ENCODE results near the gene CETN1.
A peak's percentile ranks its signal among the peaks of the same experiment; 100 is the strongest.

CETN1 gene

DNA sequence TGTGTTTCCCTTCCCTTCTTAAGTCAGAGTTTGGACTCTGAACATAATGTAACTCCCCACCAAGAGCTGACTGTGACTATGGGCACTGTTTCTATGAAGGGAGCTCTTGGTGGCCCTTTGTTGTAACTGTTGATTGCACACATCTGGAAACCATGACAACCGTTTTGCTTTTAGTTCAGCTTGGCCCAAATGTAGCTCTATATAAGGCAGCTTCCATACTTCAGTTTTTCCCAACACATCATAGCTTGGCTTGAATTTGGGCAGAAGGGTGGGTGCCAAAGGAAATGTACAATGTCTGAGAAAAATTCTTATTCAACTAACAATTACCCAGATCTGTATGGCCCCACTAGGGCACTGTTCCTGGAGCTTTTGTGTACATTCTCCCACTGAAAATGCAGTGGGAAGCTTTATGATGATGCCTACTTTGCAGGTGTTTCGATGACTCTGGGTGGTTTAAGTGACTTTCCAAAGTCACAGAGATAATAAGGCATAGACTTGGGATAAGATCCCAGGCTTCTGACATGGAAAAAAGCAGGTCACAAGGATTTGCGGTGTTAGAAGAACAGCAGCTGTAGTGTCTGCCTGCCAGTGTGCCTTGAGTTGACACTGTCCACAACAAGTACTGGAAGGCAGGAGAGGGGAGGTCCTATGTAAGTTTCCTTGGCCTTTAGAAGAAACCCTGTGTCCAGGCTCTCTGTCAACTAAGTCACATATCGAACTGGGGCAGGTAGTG, 2.4 kb upstream of the CETN1 start:
- no peak for DNase-seq

DNA sequence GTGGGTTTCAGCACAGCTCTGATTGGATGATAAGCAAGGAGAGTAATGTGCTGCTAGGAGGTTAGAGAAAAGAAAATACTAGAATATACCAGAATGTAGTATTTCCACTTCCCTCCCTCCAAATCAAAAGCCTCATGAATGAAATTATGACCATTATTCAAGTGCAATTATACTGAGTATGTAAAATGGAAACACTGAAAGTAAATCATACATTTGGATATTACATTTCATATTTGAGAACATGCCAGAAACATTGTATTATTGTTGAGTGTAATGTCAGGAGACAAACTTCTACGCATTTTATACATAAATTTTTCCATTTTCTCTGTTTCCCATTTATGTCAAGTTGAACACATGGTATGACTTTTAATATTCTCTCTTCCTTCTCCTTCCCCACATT, 942 bp upstream of the CETN1 start:
- DNase-seq: no peak

DNA sequence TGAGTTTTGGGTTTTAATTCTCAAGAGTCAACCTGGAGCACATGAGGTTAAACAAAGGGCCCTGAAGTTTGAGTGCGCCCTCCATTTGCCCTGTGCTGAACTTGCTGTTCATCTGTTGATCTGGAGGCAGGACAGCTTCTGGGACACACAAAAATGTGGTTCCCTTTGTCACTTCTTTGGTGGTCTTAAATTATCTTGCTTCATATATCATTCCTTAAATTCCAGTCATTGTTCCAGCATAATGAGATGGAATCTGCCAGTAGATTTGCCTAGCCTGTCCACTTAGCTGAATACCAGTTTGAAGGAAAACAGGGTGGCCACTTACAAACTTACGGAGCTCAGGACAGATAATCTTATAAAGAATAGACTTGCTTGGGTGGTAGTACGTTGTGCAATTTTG, 916 bp downstream of the CETN1 start:
- DNase-seq: no peak

DNA sequence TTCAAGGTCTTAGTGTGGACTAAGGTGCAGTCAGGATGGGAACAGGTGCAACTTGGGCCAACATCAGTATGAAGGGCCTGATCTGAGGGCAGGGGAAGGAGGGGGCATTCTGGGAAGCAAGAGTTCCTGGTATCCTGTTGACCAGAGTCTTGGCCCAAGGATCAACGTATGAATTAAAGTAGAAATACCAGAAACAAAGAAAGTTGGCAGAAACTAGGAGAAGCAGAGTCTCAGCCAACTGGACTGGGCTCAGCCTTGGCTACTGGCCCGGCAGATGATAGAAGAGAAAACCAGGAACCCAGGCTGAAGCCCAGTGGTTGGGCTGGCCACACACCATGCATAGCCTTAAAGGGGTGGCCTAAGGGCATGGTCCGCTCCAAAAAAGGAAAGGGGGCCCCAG, 2.3 kb downstream of the CETN1 start:
- DNase-seq: no peak

DNA sequence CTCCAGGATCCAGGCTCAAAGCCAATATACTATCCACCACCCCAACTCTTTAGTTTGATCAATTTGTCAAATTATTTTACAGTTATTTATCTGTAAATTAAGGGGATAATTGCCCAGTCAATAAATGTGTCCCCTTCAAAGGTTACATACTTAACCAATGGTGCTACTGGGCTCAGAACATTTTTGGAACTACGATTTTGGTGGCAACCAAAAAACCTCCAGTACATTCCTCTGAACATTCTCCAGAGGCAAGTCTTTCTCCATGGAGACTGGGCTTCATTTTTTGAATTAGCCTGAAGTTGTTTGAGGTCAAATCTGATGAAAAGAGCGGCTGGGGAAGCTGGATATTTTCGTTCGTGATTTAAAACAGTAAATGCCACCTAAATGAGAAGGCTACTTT, 14.9 kb downstream of the CETN1 start:
- DNase-seq: no peak

DNA sequence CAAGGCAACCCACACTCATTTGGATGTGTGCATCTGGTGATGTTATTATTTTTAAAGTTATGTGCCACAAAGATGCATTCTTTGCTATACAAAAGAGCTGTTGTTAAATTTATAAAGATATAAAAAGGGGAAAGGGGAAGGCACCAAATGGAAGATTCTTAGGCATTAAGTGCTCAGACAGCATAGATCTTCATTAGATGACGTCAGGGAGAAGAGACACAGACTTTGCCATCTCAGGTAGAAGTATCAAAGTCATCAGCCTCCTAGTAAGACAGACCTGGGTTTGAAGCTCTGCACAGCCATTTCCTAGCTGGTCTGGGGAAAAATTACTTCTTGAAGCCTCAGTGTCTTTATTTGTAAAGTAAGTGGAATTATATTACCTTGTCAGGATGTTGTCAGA, 15.4 kb downstream of the CETN1 start:
- no peak for DNase-seq

DNA sequence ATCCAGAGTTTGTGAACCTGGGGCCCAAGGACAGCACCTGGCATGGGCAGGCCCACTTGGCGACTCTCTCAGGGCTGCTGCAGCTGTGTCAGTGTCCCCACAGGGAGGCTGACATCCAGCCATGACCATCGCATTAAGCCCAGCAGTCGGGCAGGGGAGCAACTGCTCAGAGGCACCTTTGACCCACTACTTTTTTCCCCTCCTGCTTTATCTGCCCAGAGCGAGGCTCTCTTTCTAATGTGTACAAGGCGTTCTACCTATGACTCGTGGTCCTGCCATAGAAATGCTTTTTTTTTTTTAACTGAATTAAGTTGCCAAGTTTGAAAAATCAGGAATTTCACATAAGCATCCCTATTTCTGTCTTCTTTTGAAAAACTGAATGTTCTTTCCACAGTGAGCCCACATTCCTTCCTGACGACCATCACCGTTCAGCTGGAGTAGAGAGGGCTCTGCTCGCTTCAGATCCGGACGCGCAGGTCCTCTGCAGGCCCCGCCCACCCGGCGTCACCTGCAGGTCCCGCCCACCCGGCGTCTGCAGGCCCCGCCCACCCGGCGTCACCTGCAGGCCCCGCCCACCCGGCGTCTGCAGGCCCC, 16.2 kb downstream of the CETN1 start:
- DNase-seq: no peak

DNA sequence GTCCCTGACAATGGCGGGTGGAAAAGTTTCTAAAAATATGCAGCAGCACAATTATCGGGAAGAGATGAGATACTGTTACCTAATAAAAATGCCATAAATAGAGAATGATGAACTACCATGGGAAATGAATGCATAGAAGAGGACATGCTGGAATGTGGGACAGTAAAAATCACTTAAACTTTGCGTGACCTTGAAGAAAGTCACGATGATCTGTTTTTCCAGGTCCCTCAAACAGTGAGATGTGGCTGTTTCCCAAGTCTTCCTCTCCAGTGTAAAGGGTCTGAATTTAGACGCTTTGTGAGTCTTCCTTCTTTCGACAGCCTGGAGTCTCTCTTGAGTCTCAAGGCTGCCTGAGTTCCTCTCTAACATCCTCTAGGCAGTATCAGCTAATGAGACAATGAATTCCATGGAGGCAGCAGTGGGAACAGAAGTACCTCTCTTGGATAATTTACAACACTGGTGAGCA, 18.0 kb downstream of the CETN1 start:
- DNase-seq: no peak

DNA sequence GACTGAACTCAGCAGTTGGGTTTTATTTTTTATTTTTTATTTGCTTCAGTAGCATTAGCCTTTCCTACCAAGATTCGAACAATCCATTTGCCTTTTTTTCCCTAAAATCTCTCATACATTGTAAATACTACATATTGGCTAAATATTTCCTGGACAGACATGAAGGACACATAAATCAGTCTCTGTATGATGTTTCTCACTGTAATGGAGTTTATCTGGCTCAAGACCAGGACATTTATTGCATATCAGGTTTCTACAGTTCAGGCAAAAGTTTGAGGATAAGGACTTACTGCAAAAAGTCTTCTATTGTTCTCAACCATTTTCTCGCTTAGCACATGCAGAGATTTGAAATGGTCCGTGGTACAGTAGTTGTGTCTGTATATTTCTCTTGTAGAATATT, 19.9 kb downstream of the CETN1 start:
- no peak for DNase-seq

DNA sequence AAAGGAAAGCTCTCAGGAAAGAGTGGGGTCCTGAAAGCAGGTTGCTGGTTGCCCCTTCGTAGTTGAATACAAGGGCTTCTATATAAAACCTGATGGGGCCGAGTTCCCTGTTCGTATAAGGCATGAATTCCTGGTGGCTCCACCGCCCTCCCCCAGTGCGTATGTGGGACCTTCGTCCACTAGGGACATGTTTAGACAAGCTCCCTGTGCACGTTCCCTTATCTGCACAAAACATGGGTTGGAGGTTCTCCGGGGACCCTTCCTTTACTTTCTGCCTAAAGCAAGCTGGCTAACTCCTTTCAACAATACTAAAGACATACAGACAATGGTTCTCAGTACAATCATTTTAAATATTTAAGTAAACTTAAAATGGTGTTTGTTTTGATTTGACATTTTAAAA, 24.6 kb downstream of the CETN1 start:
- DNase-seq: no peak

DNA sequence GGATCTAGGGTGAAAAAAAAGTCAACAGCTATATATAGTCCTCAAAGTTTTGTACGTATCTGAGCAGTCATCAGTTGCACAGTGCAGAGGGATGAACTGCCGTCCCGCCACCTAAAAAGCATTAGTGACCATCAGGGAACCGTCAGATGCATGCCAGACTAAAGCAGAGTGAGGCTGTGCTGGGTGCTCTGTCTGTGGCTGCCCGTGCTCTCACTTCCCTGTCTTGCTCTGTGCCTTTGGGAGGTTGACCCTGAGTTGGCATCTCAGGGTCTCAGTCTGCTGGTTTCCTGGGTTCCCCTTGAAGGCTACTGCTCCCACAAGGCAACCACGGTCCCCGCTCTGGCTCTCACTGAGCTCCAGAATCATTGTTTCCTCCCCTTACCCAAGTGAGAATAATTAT, 27.8 kb downstream of the CETN1 start:
- no peak for DNase-seq

DNA sequence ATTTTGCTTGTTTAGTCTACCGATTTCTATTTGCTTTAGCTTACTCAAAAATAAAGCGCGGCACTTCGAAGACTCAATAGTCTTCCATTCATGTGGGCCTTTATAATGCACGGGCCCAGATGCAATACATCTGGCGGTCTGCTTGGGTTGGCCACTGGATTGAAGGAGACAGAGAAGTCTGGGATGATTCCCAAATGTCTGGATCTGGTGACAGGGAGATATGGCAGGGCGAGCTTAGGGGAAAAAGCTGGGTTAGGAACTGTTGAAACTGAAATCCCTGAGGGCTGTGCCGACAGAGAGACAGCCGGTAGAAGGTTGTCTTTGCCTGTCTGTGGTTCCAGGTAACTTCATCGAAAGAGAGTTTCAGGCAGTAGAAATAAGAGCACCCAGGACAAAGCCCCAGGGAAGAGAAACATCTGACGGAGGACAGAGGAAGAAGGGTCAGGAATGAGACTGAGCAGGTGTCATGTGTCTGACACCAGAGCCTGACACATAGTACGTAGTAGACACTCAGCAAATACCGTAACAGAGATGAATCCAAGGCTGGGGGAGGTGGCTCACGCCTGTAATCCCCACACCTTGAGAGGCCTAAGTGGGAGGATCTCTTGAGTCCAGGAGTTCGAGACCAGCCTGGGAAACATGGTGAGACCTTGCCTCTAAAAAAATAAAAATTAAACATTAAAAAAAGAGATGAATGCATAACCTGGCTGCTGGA, 30.2 kb downstream of the CETN1 start:
- no peak for DNase-seq

DNA sequence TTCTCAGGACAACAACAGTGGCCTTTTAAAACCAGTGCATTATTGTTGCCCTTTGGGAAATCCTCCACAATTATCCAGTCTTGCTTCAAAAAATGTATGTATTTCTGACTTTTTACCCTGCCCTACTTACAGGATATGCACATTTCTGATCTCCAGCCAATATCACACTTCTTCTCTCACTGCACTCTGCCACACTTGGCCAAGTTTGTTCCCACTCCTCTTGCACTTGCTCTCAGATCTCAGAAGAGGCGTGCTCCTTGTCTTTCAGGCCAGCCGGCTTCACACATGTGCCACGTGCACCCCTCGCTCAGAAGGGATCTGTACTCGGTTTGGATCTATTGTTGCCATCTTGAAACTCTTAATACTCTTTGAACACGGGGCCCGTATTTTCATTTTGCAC, 32.0 kb downstream of the CETN1 start:
- no peak for DNase-seq

DNA sequence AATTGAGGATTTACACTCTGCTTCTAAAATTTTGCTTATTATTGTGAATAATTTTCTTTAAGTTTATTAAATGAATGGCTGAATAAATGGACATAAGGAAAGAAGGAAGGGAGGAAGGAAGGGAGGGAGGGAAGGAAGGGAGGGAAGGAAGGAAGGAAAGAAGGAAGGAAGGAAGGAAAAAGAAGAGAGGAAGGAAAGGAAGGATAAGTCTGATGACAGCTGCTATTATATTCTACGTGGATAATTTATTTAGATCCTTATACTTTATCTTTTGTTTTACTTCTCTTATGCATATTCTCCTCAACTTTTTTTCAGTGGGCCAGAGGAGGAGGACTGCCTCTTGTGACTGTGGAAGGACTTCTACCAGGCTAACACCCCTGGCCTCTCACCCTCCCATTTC, 34.0 kb downstream of the CETN1 start:
- no peak for DNase-seq

DNA sequence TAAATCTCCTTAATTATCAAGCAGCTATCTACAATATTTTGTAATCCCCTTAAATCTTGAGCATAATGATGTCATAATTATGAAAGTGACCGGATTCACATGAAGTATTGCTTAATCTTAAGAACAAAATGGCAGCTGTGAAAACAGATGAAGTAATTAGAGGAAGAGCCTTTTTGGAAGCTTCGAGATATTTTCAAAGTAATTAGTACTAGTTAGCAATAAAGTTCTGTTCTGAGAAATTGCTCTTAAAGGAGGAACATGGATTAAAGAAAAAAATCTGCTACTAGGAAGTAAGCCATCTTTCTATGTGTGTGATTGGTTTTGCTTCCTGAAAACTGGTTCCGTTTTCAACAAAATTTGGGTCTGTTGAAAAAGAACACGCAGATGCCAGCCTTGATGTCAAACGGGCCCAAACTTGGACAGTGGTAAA, 34.9 kb downstream of the CETN1 start:
- no peak for DNase-seq

DNA sequence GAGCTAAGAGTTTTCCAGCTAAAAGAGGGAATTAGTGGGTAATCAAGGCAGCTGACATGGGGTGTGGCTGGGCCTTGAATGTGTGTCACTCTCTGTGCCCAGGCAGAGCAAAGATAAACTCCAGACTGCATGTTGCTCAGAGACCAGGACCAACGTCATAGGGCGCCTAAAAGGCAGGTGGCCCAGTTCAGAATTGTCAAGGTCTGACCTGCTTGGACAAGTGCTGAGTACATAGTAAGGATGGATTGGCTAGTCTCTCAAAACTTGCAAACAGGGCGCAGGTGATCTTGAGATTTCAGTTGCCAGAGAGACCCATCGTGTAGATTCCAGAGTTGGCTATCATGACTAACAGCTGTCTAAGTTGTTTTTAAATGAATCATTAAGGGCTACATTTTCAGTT, 35.6 kb downstream of the CETN1 start:
- no peak for DNase-seq

DNA sequence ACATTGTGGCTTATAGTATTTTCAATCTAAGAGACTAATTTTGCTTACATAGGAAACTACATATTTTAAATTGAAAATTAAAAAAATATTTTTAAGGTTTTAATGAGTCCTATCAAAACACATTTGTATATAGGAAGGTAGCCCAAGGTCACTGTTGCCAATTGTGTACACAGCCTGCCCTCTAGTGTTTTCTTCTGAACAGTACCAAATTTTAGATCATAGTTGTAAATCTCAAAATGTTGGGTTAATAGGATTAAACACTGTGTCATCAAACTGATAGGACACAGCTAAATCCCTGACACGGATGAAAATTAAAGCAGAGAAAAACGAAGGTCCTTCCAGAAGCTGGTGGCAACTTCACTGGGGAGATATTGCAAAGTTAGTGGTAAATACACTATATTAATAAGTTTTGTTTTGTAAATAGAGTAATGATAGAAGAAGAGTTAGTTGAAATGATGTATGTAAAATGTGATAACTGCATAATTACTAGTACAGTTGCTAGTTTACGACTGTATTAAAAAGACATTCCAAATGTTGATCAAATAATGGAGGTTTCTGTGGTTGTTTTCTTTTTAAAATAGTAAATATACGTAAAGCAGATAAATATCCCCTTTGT, 36.3 kb downstream of the CETN1 start:
- peak; percentile 2 to 50 for DNase-seq

DNA sequence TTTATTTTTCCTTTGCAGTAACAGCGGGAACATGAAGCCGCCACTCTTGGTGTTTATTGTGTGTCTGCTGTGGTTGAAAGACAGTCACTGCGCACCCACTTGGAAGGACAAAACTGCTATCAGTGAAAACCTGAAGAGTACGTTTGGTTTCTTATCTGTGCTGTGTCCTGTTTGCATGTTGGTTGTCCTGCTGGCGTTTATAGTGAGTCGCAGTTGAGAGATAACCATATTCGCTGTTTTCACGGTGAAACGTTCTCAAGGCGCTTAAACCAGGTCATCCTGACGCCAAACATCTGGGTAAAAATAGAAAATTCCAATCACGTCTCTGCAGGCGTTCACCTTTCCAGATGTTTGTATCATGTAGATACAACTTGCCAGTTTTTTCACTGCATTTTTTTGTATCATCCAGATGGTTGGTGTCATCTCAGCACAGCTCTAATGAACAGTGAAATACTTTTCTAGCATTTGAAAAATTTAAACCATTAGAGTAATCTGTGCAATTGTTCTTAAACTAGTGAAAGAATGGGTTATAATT, 37.9 kb downstream of the CETN1 start:
- no peak for DNase-seq

DNA sequence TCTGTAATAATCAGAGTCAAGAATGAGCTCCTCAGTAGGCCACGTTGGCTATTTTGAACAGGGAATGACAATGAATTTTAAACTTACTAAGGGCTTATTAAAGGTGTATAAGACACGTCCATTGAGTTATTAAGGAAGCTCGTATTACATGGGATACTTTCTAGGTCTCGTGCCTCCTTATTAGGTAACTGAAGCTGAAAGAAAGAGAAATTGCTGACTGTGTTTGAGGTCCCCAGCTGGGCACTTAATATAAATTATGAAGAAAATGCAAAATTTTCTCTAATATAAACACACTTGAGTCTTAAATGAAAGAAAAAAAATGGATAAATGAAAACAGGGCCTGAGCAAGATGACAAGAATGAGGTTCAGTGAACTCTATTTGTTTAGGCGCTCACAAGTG, 38.4 kb downstream of the CETN1 start:
- no peak for DNase-seq

DNA sequence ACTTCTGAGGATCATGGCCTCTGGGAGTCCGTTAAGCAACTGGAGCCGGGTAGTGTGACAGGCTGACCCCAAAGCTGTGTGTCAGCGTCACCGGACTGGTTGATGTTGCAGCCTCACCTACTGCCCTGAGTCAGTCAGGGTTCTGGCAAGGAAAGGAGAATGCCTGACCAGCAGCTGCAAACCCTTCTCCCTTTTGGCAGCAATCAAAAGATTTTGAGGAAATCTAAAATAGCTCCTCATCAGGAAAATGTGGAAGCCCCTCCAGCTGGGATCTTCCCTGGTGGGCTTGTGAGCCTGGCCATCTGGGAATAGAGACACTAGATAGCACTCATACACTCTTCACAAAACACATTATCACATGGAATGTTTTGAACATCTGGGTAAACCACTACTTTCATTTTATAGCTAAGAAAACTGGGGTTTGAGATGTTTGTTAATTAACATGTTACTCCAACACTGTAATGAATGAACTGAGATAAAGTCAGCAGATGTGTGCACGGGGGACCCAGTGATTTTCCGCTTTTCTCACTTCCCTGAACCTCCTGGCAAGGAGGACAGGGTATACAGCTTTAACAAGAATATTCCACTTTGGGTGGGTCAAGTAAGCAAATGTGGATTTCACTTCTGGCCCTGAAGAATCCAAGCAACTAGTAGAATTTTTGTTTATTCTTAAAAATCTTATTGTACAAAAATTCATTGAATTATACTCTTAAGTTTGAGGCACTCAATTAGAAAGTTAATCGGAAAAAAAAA, 41.3 kb downstream of the CETN1 start:
- DNase-seq: no peak

DNA sequence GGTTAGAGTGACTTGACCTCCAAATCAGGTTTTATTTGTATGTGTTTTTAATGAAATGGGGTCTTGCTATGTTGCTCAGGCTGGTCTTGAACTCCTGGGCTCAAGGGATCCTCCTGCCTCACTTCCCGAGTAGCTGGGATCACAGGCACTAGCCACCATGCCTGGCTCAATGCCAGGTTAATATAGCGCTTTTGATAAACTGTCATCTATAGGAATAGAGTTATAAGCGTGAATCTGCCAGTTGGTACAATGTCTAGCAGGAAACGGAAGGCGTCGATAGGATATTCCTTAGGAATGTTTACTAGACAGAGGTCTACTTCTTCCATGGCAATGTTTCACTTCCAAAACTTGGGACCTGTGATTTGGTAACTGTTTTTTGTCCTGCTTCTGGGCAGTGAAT, 42.1 kb downstream of the CETN1 start:
- DNase-seq: no peak

DNA sequence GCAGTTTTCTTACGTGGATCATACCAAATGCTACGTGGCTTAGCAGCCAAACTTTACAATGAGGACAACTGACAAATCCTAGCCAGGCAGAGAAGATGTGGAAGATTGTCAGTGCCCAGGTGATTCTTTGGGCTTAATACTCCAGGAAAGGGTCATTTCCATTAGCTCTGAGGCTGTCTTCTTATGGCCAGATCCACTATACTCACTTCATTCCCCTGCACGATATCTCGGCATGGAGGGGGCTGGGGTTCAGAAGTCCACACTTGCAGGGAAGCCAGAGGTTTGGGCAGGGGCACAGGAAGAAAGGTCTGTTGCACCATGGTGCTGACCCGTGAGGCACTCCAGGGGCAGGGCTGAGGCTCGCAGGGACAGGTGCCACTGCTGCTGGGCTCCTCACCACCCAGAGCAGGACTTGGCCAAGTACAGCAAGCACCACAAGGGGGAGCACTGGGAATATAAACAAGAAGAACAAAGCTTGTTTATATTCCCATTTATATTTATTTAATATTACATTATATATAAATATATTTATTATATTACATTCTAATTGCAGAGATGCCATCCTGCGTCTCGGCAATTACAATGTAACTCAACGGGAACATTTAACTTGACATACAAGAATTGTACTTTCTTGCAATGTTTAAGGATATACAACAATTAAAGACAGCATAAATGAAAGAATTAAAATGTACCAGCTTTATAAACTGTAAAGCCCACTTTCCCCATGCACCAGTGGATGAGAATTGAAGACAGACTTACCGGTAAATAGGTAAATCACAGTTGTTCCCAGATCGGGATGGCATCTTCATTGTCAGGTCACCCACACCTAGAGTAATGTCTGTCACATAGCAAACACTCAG, 43.8 kb downstream of the CETN1 start:
- peak; percentile 26 to 57 for DNase-seq
